Activated naive CD8-positive, alpha-beta T cell treated with anti-CD3 and anti-CD28 coated beads, Interleukin-2, amount 50 U/mL, for 24 hours (primary cell): ENCODE measurements around the gene GSC2.

Experiments used
- ATAC-seq: fragments of 150-1000 bp; cut with Tn5 transposase; one replicate; pipeline ENCODE4 v1.10.0; 2021
- DNase-seq: peaks from one replicate; pipeline ENCODE4 v3.0.0; 2021
- H3K27ac Mint-ChIP-seq: one replicate; pipeline ENCODE4 v1.8.0; 2021; ENCODE audit warnings: mild to moderate bottlenecking, mixed read lengths
- H3K27me3 Mint-ChIP-seq: one replicate; pipeline ENCODE4 v1.8.0; 2021; ENCODE audit warnings: mixed read lengths
- H3K36me3 Mint-ChIP-seq: one replicate; pipeline ENCODE4 v1.8.0; 2021; ENCODE audit warnings: low read depth, mixed read lengths
- H3K4me1 Mint-ChIP-seq: one replicate; pipeline ENCODE4 v1.8.0; 2021; ENCODE audit warnings: mixed read lengths
- H3K4me3 Mint-ChIP-seq: one replicate; pipeline ENCODE4 v1.8.0; 2021; ENCODE audit warnings: mild to moderate bottlenecking, moderate library complexity, mixed read lengths
- H3K9me3 Mint-ChIP-seq: one replicate; pipeline ENCODE4 v1.8.0; 2021; ENCODE audit warnings: mixed read lengths

GSC2 gene

GRCh38 chr22:19149991-19150390, at the start of gene GSC2:
Gene GSC2, minus strand, starts transcription at chr22:19150292. Its CDS starts 9 bp downstream, at chr22:19150283.
- DNase-seq = no peak
- Mint-ChIP-seq H3K36me3 (no peaks in the 10 kb centered on the region), H3K27ac (no peak within 1 kb of the TSS), H3K9me3 (no peaks in the 10 kb centered on the region), H3K4me3 (no peak within 1 kb of the TSS), H3K27me3 (peaks cover 54% of the 10 kb centered on the region), H3K4me1 (peaks cover 7% of the 10 kb centered on the region)
- ATAC-seq = no peak

DNA sequence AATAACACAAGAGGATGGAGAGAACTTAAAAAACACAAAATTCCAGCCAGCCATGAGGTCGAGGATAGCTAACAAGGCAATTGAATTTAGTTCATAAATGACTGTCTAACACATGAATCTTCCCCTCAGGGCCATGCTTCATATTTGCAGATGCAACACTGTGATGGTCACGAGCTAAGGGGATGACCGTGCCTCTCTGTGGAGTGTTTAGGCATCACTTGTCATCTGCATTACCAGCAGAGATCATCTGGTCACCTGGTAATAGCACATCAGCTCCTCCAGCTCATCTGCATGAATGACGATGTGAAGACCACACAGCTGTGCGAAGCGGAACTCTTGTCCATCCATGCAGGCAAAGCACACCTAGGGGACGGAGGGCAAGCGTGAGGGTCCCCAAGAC, 49.4 kb upstream of the GSC2 start:
- Mint-ChIP-seq H3K9me3 (no peaks in the 10 kb centered on the region), H3K4me1 (peaks cover 8% of the 10 kb centered on the region), H3K36me3 (no peaks in the 10 kb centered on the region), H3K27me3 (no peaks in the 10 kb centered on the region), H3K27ac (no peak overlapping the region), H3K4me3 (no peak overlapping the region)
- no peak for ATAC-seq
- no peak for DNase-seq

- no peak overlapping the region for H3K4me3 Mint-ChIP-seq
- peaks cover 8% of the 10 kb centered on the region for H3K4me1 Mint-ChIP-seq
- DNase-seq (no peak), ATAC-seq (no peak)
- H3K27ac Mint-ChIP-seq = no peak overlapping the region
- no peaks in the 10 kb centered on the region for H3K9me3 Mint-ChIP-seq
- H3K36me3 Mint-ChIP-seq = no peaks in the 10 kb centered on the region
- H3K27me3 Mint-ChIP-seq = no peaks in the 10 kb centered on the region
These were observed 48.1 kb upstream of the GSC2 start for GRCh38 chr22:19197997-19198865.

DNA sequence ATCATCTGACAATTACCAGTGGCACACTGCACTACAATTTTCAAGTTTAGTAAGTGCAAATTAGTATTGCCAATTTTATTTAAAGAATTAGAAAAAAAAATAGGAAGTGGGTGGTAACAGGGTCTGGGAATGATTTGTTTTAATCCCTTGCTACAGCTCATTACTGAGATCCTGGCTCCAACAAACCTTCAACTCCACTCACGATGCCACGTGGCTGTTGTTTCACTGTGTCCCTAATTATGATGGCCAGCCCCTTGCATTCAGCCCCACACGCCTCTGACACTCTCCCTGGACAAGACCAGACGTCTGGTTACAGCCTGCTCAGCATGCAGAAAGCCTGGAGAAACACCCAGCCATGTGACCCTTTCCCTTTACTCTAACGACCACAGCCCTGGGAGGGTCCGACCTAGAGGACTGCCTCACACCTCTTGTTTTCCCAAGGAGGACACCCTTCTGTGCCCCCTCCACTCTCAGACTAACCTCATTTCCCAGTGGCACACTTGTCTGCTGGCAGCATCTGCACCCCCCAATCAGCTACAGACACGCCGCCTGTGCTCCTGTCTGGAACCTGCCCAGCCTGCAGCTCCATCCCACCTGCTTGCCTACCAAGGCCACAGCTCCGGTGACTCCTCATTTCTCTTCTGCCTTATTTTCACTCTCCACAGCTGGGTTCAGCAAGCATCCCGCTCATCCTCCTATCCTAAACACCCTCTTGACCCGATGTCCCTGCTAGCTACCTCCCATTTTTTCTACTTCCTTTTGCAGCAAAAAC, 46.9 kb upstream of the GSC2 start:
- Mint-ChIP-seq H3K27ac (no peak overlapping the region), H3K27me3 (no peaks in the 10 kb centered on the region), H3K9me3 (no peaks in the 10 kb centered on the region), H3K36me3 (no peaks in the 10 kb centered on the region), H3K4me1 (peaks cover 8% of the 10 kb centered on the region), H3K4me3 (no peak overlapping the region)
- no peak for ATAC-seq
- no peak for DNase-seq

DNA sequence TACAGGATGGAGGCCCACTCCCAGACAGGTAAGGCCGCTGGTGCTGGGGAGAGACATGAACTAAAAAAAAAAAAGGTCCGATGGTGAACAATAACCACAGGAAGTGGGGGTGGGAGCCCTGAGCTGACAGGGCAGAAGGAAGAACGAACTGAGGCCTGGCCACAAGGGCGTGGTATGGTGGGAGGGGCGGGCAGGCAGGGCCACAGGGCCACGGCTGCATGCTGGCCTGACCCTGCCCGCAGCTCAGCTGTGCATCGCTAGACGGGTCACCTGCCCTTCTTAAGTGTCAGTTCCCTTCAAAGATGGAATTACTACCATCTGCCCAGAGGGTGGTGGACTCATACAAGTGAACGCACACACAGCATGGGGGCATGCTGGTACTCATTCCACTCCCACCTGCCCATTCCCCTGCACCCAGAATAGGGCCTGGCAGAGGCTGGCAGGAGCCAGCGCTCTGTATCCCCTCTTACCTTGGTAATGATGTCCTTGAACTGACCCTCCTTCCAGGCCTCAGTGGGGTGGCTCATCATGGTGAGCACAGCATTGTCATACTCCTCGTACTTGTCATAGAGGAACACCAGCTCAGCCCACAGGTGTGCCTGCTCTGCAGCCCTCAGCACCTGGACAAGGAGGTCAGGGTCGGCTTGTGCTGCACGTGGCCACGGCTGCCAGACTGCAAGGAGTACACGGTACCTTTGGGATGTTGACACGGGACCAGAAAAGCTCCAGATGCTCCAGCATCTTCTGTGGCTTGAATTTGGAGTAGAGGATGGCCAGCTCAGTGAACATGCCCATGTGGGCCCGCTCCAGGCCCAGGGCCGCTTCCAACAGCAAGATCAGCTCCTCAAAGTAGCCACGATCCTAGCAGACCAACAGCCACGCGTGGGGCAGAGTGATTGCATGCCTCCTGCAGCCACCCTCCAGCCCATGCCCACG, 46.0 kb upstream of the GSC2 start:
- DNase-seq = no peak
- Mint-ChIP-seq H3K36me3 (no peaks in the 10 kb centered on the region), H3K27me3 (no peaks in the 10 kb centered on the region), H3K27ac (no peak overlapping the region), H3K4me3 (no peak overlapping the region), H3K4me1 (peaks cover 8% of the 10 kb centered on the region), H3K9me3 (no peaks in the 10 kb centered on the region)
- ATAC-seq = no peak

- no peak overlapping the region for H3K4me3 Mint-ChIP-seq
- no peak overlapping the region for H3K27ac Mint-ChIP-seq
These were observed 44.9 kb upstream of the GSC2 start for GRCh38 chr22:19194766-19195536.

GRCh38 chr22:19193879-19194278, 43.8 kb upstream of the GSC2 start:
- Mint-ChIP-seq H3K27me3 (no peaks in the 10 kb centered on the region), H3K27ac (no peak overlapping the region), H3K4me1 (peaks cover 8% of the 10 kb centered on the region), H3K36me3 (no peaks in the 10 kb centered on the region), H3K4me3 (no peak overlapping the region), H3K9me3 (no peaks in the 10 kb centered on the region)
- DNase-seq (no peak), ATAC-seq (no peak)

More at GRCh38 chr22:19194766-19195536, 44.9 kb upstream of the GSC2 start:
- H3K4me1 Mint-ChIP-seq = peaks cover 8% of the 10 kb centered on the region
- no peak for DNase-seq
- no peaks in the 10 kb centered on the region for H3K27me3 Mint-ChIP-seq
- no peak for ATAC-seq
- no peaks in the 10 kb centered on the region for H3K9me3 Mint-ChIP-seq
- no peaks in the 10 kb centered on the region for H3K36me3 Mint-ChIP-seq

- Mint-ChIP-seq H3K9me3 (no peaks in the 10 kb centered on the region), H3K36me3 (no peaks in the 10 kb centered on the region), H3K4me1 (no peaks in the 10 kb centered on the region), H3K27ac (no peak overlapping the region), H3K27me3 (no peaks in the 10 kb centered on the region), H3K4me3 (no peak overlapping the region)
- ATAC-seq (no peak), DNase-seq (no peak)
These were observed 37.8 kb upstream of the GSC2 start for GRCh38 chr22:19187716-19188563.

- Mint-ChIP-seq H3K4me3 (no peak overlapping the region), H3K27me3 (no peaks in the 10 kb centered on the region), H3K27ac (no peak overlapping the region), H3K4me1 (peaks cover 20% of the 10 kb centered on the region), H3K9me3 (no peaks in the 10 kb centered on the region), H3K36me3 (no peaks in the 10 kb centered on the region)
- no peak for DNase-seq
- no peak for ATAC-seq
These were observed 34.3 kb upstream of the GSC2 start for GRCh38 chr22:19184276-19184997.

GRCh38 chr22:19183216-19183615, 33.1 kb upstream of the GSC2 start:
- H3K4me1 Mint-ChIP-seq = peaks cover 23% of the 10 kb centered on the region
- no peaks in the 10 kb centered on the region for H3K9me3 Mint-ChIP-seq
- no peak for DNase-seq
- no peak overlapping the region for H3K27ac Mint-ChIP-seq
- no peaks in the 10 kb centered on the region for H3K36me3 Mint-ChIP-seq
- no peak overlapping the region for H3K4me3 Mint-ChIP-seq
- H3K27me3 Mint-ChIP-seq = no peaks in the 10 kb centered on the region
- no peak for ATAC-seq

GRCh38 chr22:19182472-19183157, 32.5 kb upstream of the GSC2 start:
- H3K4me3 Mint-ChIP-seq = no peak overlapping the region
- H3K27ac Mint-ChIP-seq = no peak overlapping the region
- no peaks in the 10 kb centered on the region for H3K36me3 Mint-ChIP-seq

GRCh38 chr22:19181786-19182471, 31.8 kb upstream of the GSC2 start:
- DNase-seq = no peak
- ATAC-seq = no peak
- peak overlapping the region; percentile 47 for H3K27ac Mint-ChIP-seq
- H3K27me3 Mint-ChIP-seq = no peaks in the 10 kb centered on the region
- H3K4me3 Mint-ChIP-seq = no peak overlapping the region
- H3K36me3 Mint-ChIP-seq = no peaks in the 10 kb centered on the region
- no peaks in the 10 kb centered on the region for H3K9me3 Mint-ChIP-seq
- peaks cover 24% of the 10 kb centered on the region for H3K4me1 Mint-ChIP-seq

More at GRCh38 chr22:19182472-19183157, 32.5 kb upstream of the GSC2 start:
- Mint-ChIP-seq H3K4me1 (peaks cover 23% of the 10 kb centered on the region), H3K9me3 (no peaks in the 10 kb centered on the region), H3K27me3 (no peaks in the 10 kb centered on the region)
- DNase-seq (no peak), ATAC-seq (no peak)
